ENCODE measurements around the gene FAM209A. TPM values are rescaled to one million over a fixed set of nuclear protein-coding genes. Genes with fewer than 3 reads are reported as not detected.
A peak's percentile ranks its signal among the peaks of the same experiment; 100 is the strongest.

The FAM209A gene
- total and polyA plus RNA-seq, 3 donors from 2014 or later = 31.3 to 111 (median 53.7) TPM

GRCh38 chr20:56503916-56504315, 20.6 kb upstream of the FAM209A start:
- H3K9me3 ChIP-seq = no peaks in the 10 kb centered on the region
- no peaks in the 10 kb centered on the region for H3K36me3 ChIP-seq (ENCODE audit: low read depth, missing control alignments)
- TF ChIP-seq, protein P1, sequence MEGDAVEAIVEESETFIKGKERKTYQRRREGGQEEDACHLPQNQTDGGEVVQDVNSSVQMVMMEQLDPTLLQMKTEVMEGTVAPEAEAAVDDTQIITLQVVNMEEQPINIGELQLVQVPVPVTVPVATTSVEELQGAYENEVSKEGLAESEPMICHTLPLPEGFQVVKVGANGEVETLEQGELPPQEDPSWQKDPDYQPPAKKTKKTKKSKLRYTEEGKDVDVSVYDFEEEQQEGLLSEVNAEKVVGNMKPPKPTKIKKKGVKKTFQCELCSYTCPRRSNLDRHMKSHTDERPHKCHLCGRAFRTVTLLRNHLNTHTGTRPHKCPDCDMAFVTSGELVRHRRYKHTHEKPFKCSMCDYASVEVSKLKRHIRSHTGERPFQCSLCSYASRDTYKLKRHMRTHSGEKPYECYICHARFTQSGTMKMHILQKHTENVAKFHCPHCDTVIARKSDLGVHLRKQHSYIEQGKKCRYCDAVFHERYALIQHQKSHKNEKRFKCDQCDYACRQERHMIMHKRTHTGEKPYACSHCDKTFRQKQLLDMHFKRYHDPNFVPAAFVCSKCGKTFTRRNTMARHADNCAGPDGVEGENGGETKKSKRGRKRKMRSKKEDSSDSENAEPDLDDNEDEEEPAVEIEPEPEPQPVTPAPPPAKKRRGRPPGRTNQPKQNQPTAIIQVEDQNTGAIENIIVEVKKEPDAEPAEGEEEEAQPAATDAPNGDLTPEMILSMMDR (IDR thresholded peaks at IDR 0.05) = no peak
- TF ChIP-seq POLR2A (IDR thresholded peaks at IDR 0.05) = no peak
- DNase-seq = no peak
- H3K27me3 ChIP-seq = no peaks in the 10 kb centered on the region
- intact Hi-C loops (cut with DNase I; ENCODE audit: low total_unique reads) = no loop called here
- no peak overlapping the region for H3K27ac ChIP-seq
- WGBS, 2 donors = 97% methylated on average over 7 to 8 of the region's 8 CpGs
- H3K4me3 ChIP-seq = no peak overlapping the region
- no peaks in the 10 kb centered on the region for H3K4me1 ChIP-seq

DNA sequence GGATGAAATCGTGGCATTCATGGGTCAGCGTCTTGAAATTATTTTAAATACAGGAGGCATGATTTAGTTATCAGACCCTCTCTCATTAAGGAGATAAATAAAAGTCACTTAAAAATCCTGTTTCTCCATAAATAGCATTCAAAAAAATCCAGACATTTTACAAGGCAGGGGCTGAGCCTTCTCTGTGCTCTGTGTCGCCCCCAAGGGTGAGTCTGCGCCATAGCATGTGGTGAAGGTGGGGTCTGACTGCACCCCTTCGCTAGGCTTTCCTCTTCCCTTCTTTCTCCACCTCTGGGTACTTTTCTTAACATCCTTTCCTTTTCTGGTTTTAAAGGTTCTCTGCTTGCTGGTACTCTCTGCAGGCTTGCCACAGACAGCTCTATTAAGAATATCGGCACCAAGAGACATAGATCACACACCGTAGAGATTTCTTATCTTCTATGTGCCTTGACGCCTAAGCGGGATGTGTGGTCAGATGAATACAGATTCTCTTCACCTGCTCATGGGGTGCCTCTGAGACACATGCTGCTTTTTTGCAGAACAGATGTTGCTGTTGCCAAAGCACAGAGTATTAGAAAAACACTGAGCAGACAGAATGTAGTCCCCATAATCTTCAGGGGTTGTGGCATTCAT, 20.1 kb upstream of the FAM209A start:
- no peak for TF ChIP-seq POLR2A (IDR thresholded peaks at IDR 0.05)
- TF ChIP-seq, protein P1 (IDR thresholded peaks at IDR 0.05) = peak in 1 of 3 experiments; percentile 26
- intact Hi-C loops (cut with DNase I; ENCODE audit: low total_unique reads) = no loop called here
- no peak overlapping the region for H3K27ac ChIP-seq
- no peak for DNase-seq
- H3K27me3 ChIP-seq = no peaks in the 10 kb centered on the region
- no peaks in the 10 kb centered on the region for H3K9me3 ChIP-seq
- no peak overlapping the region for H3K4me3 ChIP-seq
- 86 to 89% methylated on average over 9 of the region's 9 CpGs for WGBS, 2 donors
- H3K4me1 ChIP-seq = no peaks in the 10 kb centered on the region
- no peaks in the 10 kb centered on the region for H3K36me3 ChIP-seq (ENCODE audit: low read depth, missing control alignments)

DNA sequence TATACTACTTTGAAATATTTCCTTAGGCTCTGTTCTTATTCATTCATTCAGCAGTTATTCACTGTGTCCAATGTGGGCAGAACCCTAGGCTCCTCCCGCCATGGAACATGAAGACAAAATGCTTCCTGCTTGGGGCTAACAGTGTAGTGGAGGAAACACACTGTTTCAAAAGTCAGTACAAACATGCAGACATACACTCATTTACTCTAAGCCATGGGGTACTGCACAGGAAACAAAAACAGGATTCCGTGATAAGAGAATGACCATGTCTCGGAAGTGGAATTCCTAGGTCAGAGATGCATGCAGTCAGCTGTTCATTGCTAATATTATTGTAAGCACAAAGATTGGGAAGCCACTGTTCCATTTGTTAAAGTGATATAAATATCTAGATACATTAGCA, 18.4 kb upstream of the FAM209A start:
- Histone ChIP-seq H3K9me3 (no peaks in the 10 kb centered on the region), H3K27ac (no peak overlapping the region), H3K36me3 (ENCODE audit: low read depth, missing control alignments) (no peaks in the 10 kb centered on the region), H3K27me3 (no peaks in the 10 kb centered on the region), H3K4me1 (no peaks in the 10 kb centered on the region), H3K4me3 (no peak overlapping the region)
- no peak for DNase-seq
- intact Hi-C loops (cut with DNase I; ENCODE audit: low total_unique reads) = no loop called here
- no peak for TF ChIP-seq POLR2A (IDR thresholded peaks at IDR 0.05)
- TF ChIP-seq, protein P1 (IDR thresholded peaks at IDR 0.05) = no peak
- 58 to 60% methylated on average over 3 of the region's 3 CpGs for WGBS, 2 donors

DNA sequence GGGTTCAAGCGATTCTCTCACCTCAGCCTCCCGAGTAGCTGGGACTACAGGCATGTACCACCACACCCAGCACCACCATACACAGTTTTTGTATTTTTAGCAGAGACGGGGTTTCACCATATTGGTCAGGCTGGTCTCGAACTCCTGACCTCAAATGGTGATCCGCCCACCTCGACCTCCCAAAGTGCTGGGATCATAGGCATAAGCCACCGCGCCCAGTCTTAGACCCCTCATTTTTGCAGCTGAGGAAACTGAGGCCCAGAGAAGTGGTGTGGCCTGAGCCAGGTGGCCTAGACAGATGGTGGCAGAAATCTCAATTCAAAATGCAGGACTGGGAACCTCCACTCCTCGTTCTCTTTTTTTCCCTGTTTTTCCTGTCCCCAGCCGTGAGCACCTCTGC, 12.6 kb upstream of the FAM209A start:
- no peak for TF ChIP-seq POLR2A (IDR thresholded peaks at IDR 0.05)
- TF ChIP-seq, protein P1 (IDR thresholded peaks at IDR 0.05) = no peak
- no peak overlapping the region for H3K4me3 ChIP-seq
- no peaks in the 10 kb centered on the region for H3K27me3 ChIP-seq
- 95% methylated on average over 10 of the region's 10 CpGs for WGBS, 2 donors
- no peak for DNase-seq
- no peaks in the 10 kb centered on the region for H3K4me1 ChIP-seq
- no peaks in the 10 kb centered on the region for H3K36me3 ChIP-seq (ENCODE audit: low read depth, missing control alignments)
- no peaks in the 10 kb centered on the region for H3K9me3 ChIP-seq
- intact Hi-C loops (cut with DNase I; ENCODE audit: low total_unique reads) = no loop called here
- H3K27ac ChIP-seq = no peak overlapping the region

Measured in testis (tissue), 3 donors.